Testis (tissue), 3 donors: ENCODE results near the gene CHRNA9. TPM values are rescaled to one million over a fixed set of nuclear protein-coding genes. Genes with fewer than 3 reads are reported as not detected.
A peak's percentile ranks its signal among the peaks of the same experiment; 100 is the strongest.

Experiments used
- DNase-seq: peaks from one replicate; pipeline ENCODE4 v3.0.0-alpha.2; 2019
- H3K27ac ChIP-seq, 2 donors: fragments of 200-600 bp; sonication (generic); one replicate each; pipeline ENCODE4 v1.5.1; 2019
- H3K27me3 ChIP-seq: fragments of 200-600 bp; sonication (generic); one replicate; pipeline ENCODE4 v1.5.1; 2019
- H3K36me3 ChIP-seq: fragments of 200-600 bp; sonication (generic); one replicate; pipeline ENCODE4 v1.5.1; 2017; ENCODE audit warnings: low read depth; ENCODE audit errors: missing control alignments
- H3K4me1 ChIP-seq: fragments of 200-600 bp; sonication (generic); one replicate; pipeline ENCODE4 v1.5.1; 2019
- H3K4me3 ChIP-seq, 2 donors: fragments of 200-600 bp; sonication (generic); one replicate each; pipeline ENCODE4 v1.5.1; 2017 to 2019
- H3K9me3 ChIP-seq: fragments of 200-600 bp; sonication (generic); one replicate; pipeline ENCODE4 v1.5.1; 2017
- CTCF ChIP-seq, 3 experiments: fragments of 450-650 bp in 2 of 3; fragments of 200-600 bp in 1 of 3; sonication (generic) in 1 of 3; IDR thresholded peaks; one replicate each; pipeline ENCODE4 v1.5.1; 2016 to 2019; ENCODE audit warnings: antibody characterized with exemption in 3 of 3, mild to moderate bottlenecking in 2 of 3, moderate library complexity in 1 of 3
- POLR2A ChIP-seq: fragments of 450-650 bp; IDR thresholded peaks from one replicate; pipeline ENCODE4 v1.6.1; 2017; ENCODE audit warnings: antibody characterized with exemption, mild to moderate bottlenecking, moderate library complexity
- WGBS, 2 donors: methylation state at CpG; one replicate each; pipeline ENCODE4 v1.1.5; 2018; 5-methylcytosine and 5-hydroxymethylcytosine counted together
- intact Hi-C: fragments of 100-400 bp; cut with DNase I; formaldehyde crosslinking; loops from one replicate; pipeline ENCODE4 v1.15.1; 2023; ENCODE audit warnings: low total_unique reads
- polyA plus RNA-seq: library from polyadenylated mRNA; stranded (reverse); fragments of 350-450 nt; fragmentation: Illumina TruSeq; extraction: RNeasy Lipid Tissue Mini Kit (QIAGEN cat#74804); gene quantifications from one replicate; pipeline ENCODE4 v1.2.3, GENCODE V29; 2014; ENCODE audit warnings: low read depth, low replicate concordance; ENCODE audit not compliant: insufficient read depth
- total RNA-seq, 2 donors: library from RNA; depleted of rRNA; stranded (reverse); fragments of >200 nt; gene quantifications; one replicate each; pipeline ENCODE4 v1.2.3, GENCODE V29; 2016

Gene CHRNA9
- total and polyA plus RNA-seq, 3 donors from 2014 or later = 0.13 to 0.50 (median 0.16) TPM

DNA sequence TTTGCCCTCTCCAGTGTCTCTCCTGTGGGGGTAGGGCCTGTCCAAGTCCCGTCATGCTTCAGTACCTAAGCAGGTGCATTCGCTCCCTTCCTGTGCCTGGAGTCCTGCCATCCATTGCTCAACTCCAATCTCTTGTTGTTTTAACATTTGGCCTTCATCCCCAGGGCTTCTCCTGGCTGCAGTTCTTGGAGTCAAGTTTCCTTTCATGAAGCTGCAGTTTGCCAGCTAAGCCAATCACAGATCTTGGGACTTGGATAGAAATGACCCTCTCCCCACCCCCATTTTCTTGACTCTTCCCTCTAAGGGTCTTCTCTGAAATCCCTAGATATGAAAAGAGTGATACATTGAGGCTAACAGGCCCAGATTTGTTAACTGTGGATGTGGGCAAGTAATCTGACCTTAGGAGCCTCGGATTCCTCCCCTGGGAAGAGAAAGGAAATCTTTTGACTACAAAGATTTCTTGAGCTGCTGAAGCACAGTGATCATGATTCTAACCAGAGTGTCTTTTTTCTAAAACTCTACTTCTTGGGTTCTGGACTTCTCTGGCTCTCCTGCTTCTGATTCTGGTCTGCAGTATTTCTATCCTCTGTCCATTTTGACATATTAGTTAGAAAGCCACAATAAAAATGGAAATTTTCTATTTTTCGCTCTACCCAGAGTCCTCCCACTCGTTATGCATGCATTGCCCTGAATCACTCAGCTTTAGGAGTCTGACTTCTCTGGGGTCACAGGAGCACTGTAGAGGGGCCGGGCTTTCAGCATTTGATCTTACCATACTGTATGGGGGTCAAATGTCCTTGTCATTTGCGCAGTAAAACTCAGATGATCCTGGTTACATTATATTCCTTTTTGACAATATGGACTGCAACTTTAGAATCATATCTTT lies 61.0 kb downstream of the CHRNA9 start:
- Histone ChIP-seq H3K9me3 (no peaks in the 10 kb centered on the region), H3K36me3 (no peaks in the 10 kb centered on the region), H3K4me1 (no peaks in the 10 kb centered on the region), H3K4me3 (no peak overlapping the region), H3K27ac (no peak overlapping the region), H3K27me3 (no peaks in the 10 kb centered on the region)
- no peak for TF ChIP-seq CTCF (IDR thresholded peaks at IDR 0.05)
- TF ChIP-seq POLR2A = no peak
- peak; percentile 40 for DNase-seq
- intact Hi-C loops = no loop called here
- 56 to 63% methylated on average over 7 of the region's 7 CpGs for WGBS, 2 donors

DNA sequence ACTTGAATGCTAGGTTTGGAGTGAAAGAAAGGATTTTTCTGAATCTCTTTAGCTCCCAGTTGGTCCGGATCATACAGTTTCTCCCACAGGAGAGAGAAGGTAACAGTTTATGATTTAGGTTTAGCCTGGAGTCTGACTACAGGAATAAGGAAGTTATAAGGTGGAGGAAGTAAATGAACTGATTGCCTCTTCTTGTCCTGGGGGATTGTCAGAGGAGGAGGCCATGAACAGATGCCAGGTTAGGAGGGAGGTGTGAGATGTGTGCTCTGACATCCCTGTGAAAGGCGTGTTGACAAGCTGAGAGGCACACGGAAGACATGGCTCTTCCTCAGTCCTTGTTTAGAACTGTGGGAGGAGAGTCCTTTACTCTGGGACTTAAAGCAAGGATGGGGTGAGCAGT lies 64.4 kb downstream of the CHRNA9 start:
- DNase-seq = no peak
- intact Hi-C loops = no loop called here
- Histone ChIP-seq H3K9me3 (no peaks in the 10 kb centered on the region), H3K27me3 (no peaks in the 10 kb centered on the region), H3K4me1 (no peaks in the 10 kb centered on the region), H3K36me3 (no peaks in the 10 kb centered on the region), H3K4me3 (no peak overlapping the region), H3K27ac (no peak overlapping the region)
- TF ChIP-seq CTCF (IDR thresholded peaks at IDR 0.05) (no peak), POLR2A (no peak)
- 82 to 83% methylated on average over 3 of the region's 3 CpGs for whole genome bisulfite sequencing, 2 donors

- no peak for DNase-seq
- Histone ChIP-seq H3K4me1 (no peaks in the 10 kb centered on the region), H3K27ac (no peak overlapping the region), H3K4me3 (no peak overlapping the region), H3K27me3 (no peaks in the 10 kb centered on the region), H3K36me3 (no peaks in the 10 kb centered on the region), H3K9me3 (no peaks in the 10 kb centered on the region)
- TF ChIP-seq CTCF (IDR thresholded peaks at IDR 0.05) (no peak), POLR2A (no peak)
- intact Hi-C loops = no loop called here
- 94 to 95% methylated on average over 6 of the region's 6 CpGs for WGBS, 2 donors
Measured at GRCh38 chr4:40401096-40401495, 66.0 kb downstream of the CHRNA9 start.

DNA sequence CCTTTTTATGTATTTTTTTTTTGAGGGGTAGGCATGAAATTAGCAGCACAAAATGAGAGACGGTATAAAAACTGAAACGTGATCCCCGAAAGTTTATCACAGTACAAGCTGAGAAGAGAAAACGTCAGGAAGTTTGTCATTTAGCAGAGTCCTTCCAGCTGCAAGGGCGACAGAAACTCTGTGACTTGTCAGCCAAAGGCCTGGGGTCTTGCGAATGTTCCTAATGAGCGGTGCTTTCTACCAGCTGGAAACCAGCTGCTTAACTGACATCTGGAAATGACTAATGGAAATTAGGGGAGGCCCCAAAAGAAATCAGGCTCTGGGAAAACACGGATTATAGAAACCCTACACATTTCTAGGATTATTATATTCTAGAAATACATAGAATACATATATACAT lies 66.5 kb downstream of the CHRNA9 start:
- Histone ChIP-seq H3K4me3 (no peak overlapping the region), H3K9me3 (no peaks in the 10 kb centered on the region), H3K27me3 (no peaks in the 10 kb centered on the region), H3K4me1 (no peaks in the 10 kb centered on the region), H3K36me3 (no peaks in the 10 kb centered on the region), H3K27ac (no peak overlapping the region)
- DNase-seq = no peak
- WGBS, 2 donors = 55 to 66% methylated on average over 8 of the region's 8 CpGs
- intact Hi-C loops = no loop called here
- no peak for TF ChIP-seq POLR2A
- TF ChIP-seq CTCF (IDR thresholded peaks at IDR 0.05) = no peak

GRCh38 chr4:40402556-40402955 lies 67.4 kb downstream of the CHRNA9 start:
- Histone ChIP-seq H3K27ac (no peak overlapping the region), H3K4me1 (no peaks in the 10 kb centered on the region), H3K4me3 (no peak overlapping the region), H3K27me3 (no peaks in the 10 kb centered on the region), H3K9me3 (no peaks in the 10 kb centered on the region), H3K36me3 (no peaks in the 10 kb centered on the region)
- DNase-seq = no peak
- intact Hi-C loops = no loop called here
- no peak for TF ChIP-seq POLR2A
- no peak for TF ChIP-seq CTCF (IDR thresholded peaks at IDR 0.05)
- WGBS, 2 donors = 90 to 100% methylated on average over 1 of the region's 1 CpG
